ENCODE measurements around the gene UAP1L1. TPM values are rescaled to one million over a fixed set of nuclear protein-coding genes. Genes with fewer than 3 reads are reported as not detected.

Gene UAP1L1
- total and polyA plus RNA-seq, 4 donors = 0.35 to 2.3 (median 1.7) TPM

DNA sequence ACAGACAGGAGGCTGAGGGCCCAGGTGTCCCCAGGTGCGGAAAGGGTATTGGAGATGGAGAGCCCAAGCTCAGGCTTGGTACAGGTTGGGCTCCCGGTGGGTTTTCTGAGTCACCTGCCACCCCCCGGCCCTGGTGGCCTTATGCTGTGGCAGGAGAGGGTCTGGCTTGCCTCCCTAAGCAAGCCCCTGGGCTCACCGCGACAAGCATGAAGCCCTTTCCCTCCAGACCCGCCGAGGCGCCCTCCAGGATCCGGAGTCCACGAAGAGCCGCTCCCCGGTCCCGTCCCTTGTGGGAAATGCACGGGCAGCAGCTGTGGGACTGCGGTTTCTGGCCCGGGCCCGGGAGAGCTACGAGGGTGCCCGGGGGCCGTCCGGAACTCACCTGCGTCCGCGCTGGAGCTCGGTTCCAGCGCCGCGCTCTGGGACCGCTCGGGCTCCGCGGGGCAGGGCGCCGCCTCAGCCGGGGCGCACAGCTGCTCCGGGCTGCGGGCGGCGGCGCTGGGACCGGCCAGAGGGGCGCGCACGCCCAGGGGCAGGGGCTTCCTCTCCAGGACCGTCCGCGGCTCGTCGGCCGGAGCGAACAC lies 7.7 kb upstream of the UAP1L1 start:
- WGBS = 6% methylated on average over 52 of the region's 52 CpGs
- no peaks in the 10 kb centered on the region for H3K9me3 ChIP-seq (ENCODE audit: control insufficient read depth in 4 of 4, low read length in 3 of 4)
- peaks cover 4 to 12% (median 5%) of the 10 kb centered on the region in 4 donors for H3K4me1 ChIP-seq (ENCODE audit: control insufficient read depth in 4 of 4, insufficient read depth in 4 of 4, low read length in 3 of 4)
- no peak overlapping the region for H3K4me3 ChIP-seq (ENCODE audit: low read depth in 1 of 3, low read length in 3 of 3)
- no peak overlapping the region for H3K9ac ChIP-seq (ENCODE audit: low read depth in 1 of 2, low read length in 2 of 2)
- peaks cover 0 to 13% (median 1%) of the 10 kb centered on the region in 4 donors for H3K27me3 ChIP-seq (ENCODE audit: control insufficient read depth in 4 of 4, insufficient read depth in 4 of 4, low read length in 3 of 4)
- no peak for DNase-seq (ENCODE audit: low spot score)
- TF ChIP-seq, protein P1, sequence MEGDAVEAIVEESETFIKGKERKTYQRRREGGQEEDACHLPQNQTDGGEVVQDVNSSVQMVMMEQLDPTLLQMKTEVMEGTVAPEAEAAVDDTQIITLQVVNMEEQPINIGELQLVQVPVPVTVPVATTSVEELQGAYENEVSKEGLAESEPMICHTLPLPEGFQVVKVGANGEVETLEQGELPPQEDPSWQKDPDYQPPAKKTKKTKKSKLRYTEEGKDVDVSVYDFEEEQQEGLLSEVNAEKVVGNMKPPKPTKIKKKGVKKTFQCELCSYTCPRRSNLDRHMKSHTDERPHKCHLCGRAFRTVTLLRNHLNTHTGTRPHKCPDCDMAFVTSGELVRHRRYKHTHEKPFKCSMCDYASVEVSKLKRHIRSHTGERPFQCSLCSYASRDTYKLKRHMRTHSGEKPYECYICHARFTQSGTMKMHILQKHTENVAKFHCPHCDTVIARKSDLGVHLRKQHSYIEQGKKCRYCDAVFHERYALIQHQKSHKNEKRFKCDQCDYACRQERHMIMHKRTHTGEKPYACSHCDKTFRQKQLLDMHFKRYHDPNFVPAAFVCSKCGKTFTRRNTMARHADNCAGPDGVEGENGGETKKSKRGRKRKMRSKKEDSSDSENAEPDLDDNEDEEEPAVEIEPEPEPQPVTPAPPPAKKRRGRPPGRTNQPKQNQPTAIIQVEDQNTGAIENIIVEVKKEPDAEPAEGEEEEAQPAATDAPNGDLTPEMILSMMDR (IDR thresholded peaks at IDR 0.05; ENCODE audit: low read depth, low read length, missing input control) = no peak
- no peak for TF ChIP-seq HNF4G (IDR thresholded peaks at IDR 0.05)
- TF ChIP-seq RAD21 (IDR thresholded peaks at IDR 0.05) = no peak
- no peaks in the 10 kb centered on the region for H3K36me3 ChIP-seq (ENCODE audit: control insufficient read depth in 4 of 4, insufficient read depth in 3 of 4, low read depth in 1 of 4, low read length in 3 of 4)
- no peak overlapping the region for H3K27ac ChIP-seq (ENCODE audit: low read depth in 1 of 2, low read length in 2 of 2)

DNA sequence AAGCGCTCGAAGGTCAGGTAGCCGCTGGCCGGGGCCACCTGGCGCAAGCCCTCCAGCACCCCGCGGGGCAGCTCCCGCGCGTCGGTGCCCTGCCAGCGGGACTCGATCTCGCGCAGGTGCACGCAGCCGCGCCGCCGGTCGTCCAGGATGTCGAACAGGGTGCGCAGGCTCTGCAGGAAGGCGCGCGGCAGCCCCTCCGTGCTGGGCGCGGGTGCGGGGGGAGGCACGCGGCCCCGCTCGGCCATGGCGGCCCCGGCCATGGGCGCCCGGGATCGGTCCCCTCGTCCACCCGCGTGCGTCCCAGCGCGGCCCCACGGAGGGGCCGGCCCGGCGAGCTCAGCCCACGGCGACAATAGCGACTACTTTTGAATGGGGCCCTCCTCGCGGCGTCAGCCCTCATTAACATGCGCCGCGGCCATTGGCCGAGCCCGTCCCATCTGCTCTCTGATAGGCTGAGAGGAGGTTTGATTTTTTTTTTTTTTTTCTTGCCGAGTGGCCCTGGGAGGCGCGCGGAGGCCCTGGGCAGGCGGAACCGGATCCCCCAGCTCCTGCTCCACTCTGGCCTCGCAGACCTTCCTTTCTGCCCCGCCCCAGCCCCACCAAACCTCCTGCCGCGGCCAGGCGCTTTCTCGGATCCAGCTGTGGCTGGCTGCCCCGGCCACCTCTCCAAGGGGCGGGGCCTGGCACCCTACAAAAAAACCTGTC lies 7.0 kb upstream of the UAP1L1 start, which contains the start of gene SAPCD2:
TSS of gene SAPCD2 (minus strand) at position 357 of the 705 bp plus-strand sequence. CDS start at position 260, 97 bp downstream.
- Histone ChIP-seq H3K9ac (ENCODE audit: low read depth in 1 of 2, low read length in 2 of 2) (no peak within 1 kb of the TSS), H3K4me1 (ENCODE audit: control insufficient read depth in 4 of 4, insufficient read depth in 4 of 4, low read length in 3 of 4) (peaks cover 4 to 12% (median 5%) of the 10 kb centered on the region in 4 donors), H3K9me3 (ENCODE audit: control insufficient read depth in 4 of 4, low read length in 3 of 4) (no peaks in the 10 kb centered on the region), H3K27ac (ENCODE audit: low read depth in 1 of 2, low read length in 2 of 2) (no peak within 1 kb of the TSS), H3K4me3 (ENCODE audit: low read depth in 1 of 3, low read length in 3 of 3) (peak within 1 kb of the TSS in 1 of 3 donors; percentile 46), H3K27me3 (ENCODE audit: control insufficient read depth in 4 of 4, insufficient read depth in 4 of 4, low read length in 3 of 4) (peaks cover 0 to 13% (median 1%) of the 10 kb centered on the region in 4 donors), H3K36me3 (ENCODE audit: control insufficient read depth in 4 of 4, insufficient read depth in 3 of 4, low read depth in 1 of 4, low read length in 3 of 4) (no peaks in the 10 kb centered on the region)
- WGBS = 3% methylated on average over 74 of the region's 74 CpGs
- TF ChIP-seq NR2F2 (IDR thresholded peaks at IDR 0.05) (no peak), JUND (IDR thresholded peaks at IDR 0.05) (no peak), RXRA (IDR thresholded peaks at IDR 0.05) (no peak), SP1 (IDR thresholded peaks at IDR 0.05) (peak; percentile 23)
- TF ChIP-seq, protein P1 (IDR thresholded peaks at IDR 0.05; ENCODE audit: low read depth, low read length, missing input control) = no peak
- TF ChIP-seq, protein P2, sequence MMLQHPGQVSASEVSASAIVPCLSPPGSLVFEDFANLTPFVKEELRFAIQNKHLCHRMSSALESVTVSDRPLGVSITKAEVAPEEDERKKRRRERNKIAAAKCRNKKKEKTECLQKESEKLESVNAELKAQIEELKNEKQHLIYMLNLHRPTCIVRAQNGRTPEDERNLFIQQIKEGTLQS (IDR thresholded peaks at IDR 0.05) = no peak
- DNase-seq (ENCODE audit: low spot score) = peak; percentile 75

DNA sequence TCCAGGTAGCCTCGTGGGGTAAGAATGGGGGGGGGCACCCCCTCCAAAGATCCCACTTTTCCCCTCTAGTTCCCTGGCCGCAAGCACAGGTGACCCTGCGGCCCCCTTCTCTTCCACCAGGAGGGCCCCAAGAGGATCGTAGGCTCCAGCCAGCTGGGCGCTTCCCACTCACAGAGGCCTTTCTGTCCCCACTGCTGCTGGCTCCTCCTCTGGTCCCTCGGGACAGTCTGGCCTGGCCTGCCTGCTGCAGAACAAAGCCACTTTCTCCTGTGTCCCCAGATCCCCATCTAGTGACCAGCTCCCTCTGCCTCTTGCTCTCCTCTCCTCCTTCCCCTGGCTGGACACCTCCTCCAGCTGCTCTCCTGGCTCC lies 6.4 kb upstream of the UAP1L1 start:
- WGBS = 31% methylated on average over 6 of the region's 6 CpGs
- TF ChIP-seq YY1 (IDR thresholded peaks at IDR 0.05) (no peak), RXRA (IDR thresholded peaks at IDR 0.05) (no peak)
- TF ChIP-seq, protein P1 (IDR thresholded peaks at IDR 0.05; ENCODE audit: low read depth, low read length, missing input control) = no peak
- no peak overlapping the region for H3K27ac ChIP-seq (ENCODE audit: low read depth in 1 of 2, low read length in 2 of 2)
- H3K9me3 ChIP-seq (ENCODE audit: control insufficient read depth in 4 of 4, low read length in 3 of 4) = no peaks in the 10 kb centered on the region
- no peaks in the 10 kb centered on the region for H3K36me3 ChIP-seq (ENCODE audit: control insufficient read depth in 4 of 4, insufficient read depth in 3 of 4, low read depth in 1 of 4, low read length in 3 of 4)
- DNase-seq (ENCODE audit: low spot score) = no peak
- no peak overlapping the region for H3K9ac ChIP-seq (ENCODE audit: low read depth in 1 of 2, low read length in 2 of 2)
- H3K4me3 ChIP-seq (ENCODE audit: low read depth in 1 of 3, low read length in 3 of 3) = peak overlapping the region in 1 of 3 donors; percentile 33
- peaks cover 4 to 12% (median 5%) of the 10 kb centered on the region in 4 donors for H3K4me1 ChIP-seq (ENCODE audit: control insufficient read depth in 4 of 4, insufficient read depth in 4 of 4, low read length in 3 of 4)
- peaks cover 0 to 9% (median 1%) of the 10 kb centered on the region in 4 donors for H3K27me3 ChIP-seq (ENCODE audit: control insufficient read depth in 4 of 4, insufficient read depth in 4 of 4, low read length in 3 of 4)

All from liver (tissue), 9 donors.